Measurements from ENCODE around the gene PPP1R36.

The PPP1R36 gene

GRCh38 chr14:64508215-64508776, 41.5 kb upstream of the PPP1R36 start:
- TF ChIP-seq MAX (IDR thresholded peaks at IDR 0.05; ENCODE audit: low read depth, low read length) (no peak), POLR2A (IDR thresholded peaks at IDR 0.05; ENCODE audit: extremely low read depth, insufficient read length) (no peak), CTCF (IDR thresholded peaks at IDR 0.05; ENCODE audit: low read depth, low read length) (no peak)
- H3K4me3 ChIP-seq (ENCODE audit: low read depth, low read length): no peak overlapping the region
- DNase-seq (ENCODE audit: low read depth): peak; percentile 38

GRCh38 chr14:64509036-64509435, 40.7 kb upstream of the PPP1R36 start:
- no peak overlapping the region for H3K4me3 ChIP-seq (ENCODE audit: low read depth, low read length)
- no peak for DNase-seq (ENCODE audit: low read depth)
- TF ChIP-seq POLR2A (IDR thresholded peaks at IDR 0.05; ENCODE audit: extremely low read depth, insufficient read length) (no peak), MYC (IDR thresholded peaks at IDR 0.05; ENCODE audit: low read depth, low read length) (no peak), CTCF (IDR thresholded peaks at IDR 0.05; ENCODE audit: low read depth, low read length) (no peak), MAX (IDR thresholded peaks at IDR 0.05; ENCODE audit: low read depth, low read length) (no peak)

- TF ChIP-seq CTCF (IDR thresholded peaks at IDR 0.05; ENCODE audit: low read depth, low read length) (peak; percentile 83), MYC (IDR thresholded peaks at IDR 0.05; ENCODE audit: low read depth, low read length) (peak; percentile 67), MAX (IDR thresholded peaks at IDR 0.05; ENCODE audit: low read depth, low read length) (peak; percentile 66), POLR2A (IDR thresholded peaks at IDR 0.05; ENCODE audit: extremely low read depth, insufficient read length) (no peak)
- DNase-seq (ENCODE audit: low read depth): peak; percentile 73
- H3K4me3 ChIP-seq (ENCODE audit: low read depth, low read length): no peak overlapping the region
These were observed 38.7 kb upstream of the PPP1R36 start for GRCh38 chr14:64510825-64511671.

- TF ChIP-seq MAX (IDR thresholded peaks at IDR 0.05; ENCODE audit: low read depth, low read length): no peak
- no peak for TF ChIP-seq MYC (IDR thresholded peaks at IDR 0.05; ENCODE audit: low read depth, low read length)
- no peak for TF ChIP-seq CTCF (IDR thresholded peaks at IDR 0.05; ENCODE audit: low read depth, low read length)
- no peak for TF ChIP-seq POLR2A (IDR thresholded peaks at IDR 0.05; ENCODE audit: extremely low read depth, insufficient read length)
- no peak overlapping the region for H3K4me3 ChIP-seq (ENCODE audit: low read depth, low read length)
- no peak for DNase-seq (ENCODE audit: low read depth)
These were observed 36.5 kb upstream of the PPP1R36 start for GRCh38 chr14:64513271-64513670.

- no peak for DNase-seq (ENCODE audit: low read depth)
- TF ChIP-seq POLR2A (IDR thresholded peaks at IDR 0.05; ENCODE audit: extremely low read depth, insufficient read length): no peak
- TF ChIP-seq CTCF (IDR thresholded peaks at IDR 0.05; ENCODE audit: low read depth, low read length): no peak
- no peak for TF ChIP-seq MYC (IDR thresholded peaks at IDR 0.05; ENCODE audit: low read depth, low read length)
- TF ChIP-seq MAX (IDR thresholded peaks at IDR 0.05; ENCODE audit: low read depth, low read length): no peak
- no peak overlapping the region for H3K4me3 ChIP-seq (ENCODE audit: low read depth, low read length)
These were observed 34.7 kb upstream of the PPP1R36 start for GRCh38 chr14:64515053-64515452.
